ENCODE results near the gene MICAL3. TPM values are rescaled to one million over a fixed set of nuclear protein-coding genes. Genes with fewer than 3 reads are reported as not detected.
A peak's percentile ranks its signal among the peaks of the same experiment; 100 is the strongest.

Gene MICAL3
- total RNA-seq, 4 donors from 2014 or later: 23.9 to 49.2 (median 34.5) TPM

DNA sequence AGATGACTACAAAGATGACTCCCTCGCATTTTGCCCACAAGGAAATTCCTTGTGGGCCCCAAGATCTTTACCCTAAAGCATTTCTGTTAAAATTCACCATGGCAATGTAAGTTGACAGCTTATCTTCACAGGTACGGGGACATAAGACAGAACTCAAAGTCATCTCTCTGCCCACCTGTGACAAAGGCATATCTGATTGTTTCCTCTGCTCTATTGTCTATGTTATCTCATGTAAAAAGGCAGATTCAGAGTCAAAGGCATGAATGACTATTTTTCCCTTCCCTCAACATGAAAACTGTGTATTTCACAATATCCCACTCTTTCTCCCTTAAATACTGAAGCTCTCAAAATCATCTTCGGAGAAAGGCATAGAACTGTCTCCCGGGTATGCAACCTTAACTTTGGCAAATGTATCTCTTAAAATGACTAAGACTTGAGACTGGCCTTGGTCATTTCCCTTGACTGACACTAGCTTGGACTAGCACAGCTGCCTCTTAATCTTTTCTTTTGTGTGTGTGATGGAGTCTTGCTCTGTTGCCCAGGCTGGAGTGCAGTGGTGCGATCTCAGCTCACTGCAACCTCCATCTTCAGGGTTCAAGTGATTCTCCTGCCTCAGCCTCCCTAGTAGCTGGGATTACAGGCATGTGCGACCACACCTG lies 103.2 kb downstream of the MICAL3 start:
- TF ChIP-seq CTCF (IDR thresholded peaks at IDR 0.05): no peak
- no peak for DNase-seq (ENCODE audit: low spot score)
- ATAC-seq (ENCODE audit: low FRiP score): no peak

- ATAC-seq (ENCODE audit: low FRiP score) (peak; percentile 48), DNase-seq (ENCODE audit: low spot score) (no peak)
- no peak for TF ChIP-seq CTCF (IDR thresholded peaks at IDR 0.05)
Observed at GRCh38 chr22:17920145-17920605, 104.2 kb downstream of the MICAL3 start.

DNA sequence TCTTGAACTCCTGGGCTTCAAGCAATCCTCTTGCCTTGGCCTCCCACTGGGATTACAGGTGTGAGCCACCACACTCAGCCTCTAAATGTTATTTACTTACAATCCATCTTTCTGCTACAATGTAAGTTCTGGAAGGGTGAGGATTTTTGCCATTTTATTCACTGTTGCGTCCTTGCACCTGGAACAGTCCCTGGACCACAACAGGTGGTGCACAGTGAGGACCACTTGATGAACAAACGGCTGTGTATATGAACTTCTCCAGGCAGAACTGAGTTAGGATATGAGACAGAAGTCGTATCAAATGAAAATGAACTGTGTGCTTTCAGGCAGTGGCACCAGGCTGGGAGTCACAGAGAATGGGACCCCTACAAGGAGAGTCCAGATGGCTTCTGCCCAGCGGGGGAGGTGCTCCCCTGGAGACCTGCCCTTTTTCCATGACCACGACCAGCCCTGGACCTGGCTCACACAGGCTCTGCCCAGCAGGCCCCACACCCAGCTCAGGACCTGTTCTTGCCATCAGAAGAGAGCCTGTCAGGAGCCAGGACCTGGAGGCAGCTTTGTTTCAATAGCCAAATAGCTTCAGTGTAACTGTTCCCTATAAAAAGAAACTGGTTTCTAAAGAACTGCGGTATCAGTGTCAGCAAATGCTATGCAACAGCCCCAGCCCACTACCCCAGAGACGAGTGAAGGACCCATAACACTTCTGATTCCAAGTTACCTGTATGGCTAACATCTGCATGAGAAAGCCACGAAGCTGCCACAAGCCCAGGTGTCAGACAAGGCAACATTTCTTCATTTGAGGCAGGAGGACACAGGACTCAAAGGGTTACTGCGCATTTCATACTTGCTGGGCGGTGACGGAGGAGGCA lies 104.9 kb downstream of the MICAL3 start:
- TF ChIP-seq CTCF (IDR thresholded peaks at IDR 0.05): no peak
- DNase-seq (ENCODE audit: low spot score) (no peak), ATAC-seq (ENCODE audit: low FRiP score) (no peak)

DNA sequence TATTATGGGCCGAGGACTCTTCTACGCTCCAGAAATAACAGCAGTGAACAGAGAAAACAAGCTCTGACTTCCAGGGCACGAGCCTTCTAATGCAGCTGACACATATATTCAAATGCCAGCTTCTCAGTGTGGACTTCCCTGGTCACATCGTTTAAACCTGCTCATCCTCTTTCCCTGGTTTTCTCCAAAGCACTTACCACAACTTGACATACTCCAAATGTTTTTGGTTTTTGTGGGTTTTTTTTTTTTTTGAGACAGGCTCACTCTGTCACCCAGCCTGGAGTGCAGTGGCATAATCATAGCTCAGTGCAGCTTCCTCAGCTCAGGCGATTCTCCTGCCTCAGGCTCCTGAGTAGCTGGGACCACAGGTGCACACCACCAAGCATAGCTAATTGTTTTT lies 105.5 kb downstream of the MICAL3 start:
- ATAC-seq (ENCODE audit: low FRiP score): no peak
- no peak for TF ChIP-seq CTCF (IDR thresholded peaks at IDR 0.05)
- no peak for DNase-seq (ENCODE audit: low spot score)

DNA sequence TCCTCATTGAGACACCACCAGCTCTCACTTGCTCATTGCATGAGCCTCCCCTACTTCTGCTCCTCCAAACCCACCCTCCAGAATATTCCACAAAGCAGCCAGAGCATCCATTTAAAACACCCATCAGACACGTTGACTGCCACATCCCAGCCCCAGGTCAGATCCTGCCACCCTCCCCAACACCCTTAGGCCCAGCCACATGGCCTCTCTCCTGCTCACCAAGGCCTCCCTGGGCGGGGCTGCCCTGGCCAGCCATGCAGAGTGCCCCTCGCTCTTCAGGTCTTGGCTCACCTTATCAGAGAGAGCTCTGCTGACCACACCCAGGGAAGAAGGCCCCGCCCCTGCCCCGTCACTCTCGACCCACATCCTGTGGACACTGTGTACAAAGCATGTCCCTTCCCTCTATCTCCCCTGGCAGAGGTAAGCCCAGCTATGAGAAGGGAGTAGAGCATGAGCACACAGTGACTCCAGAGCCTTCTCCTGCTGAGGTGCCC lies 106.8 kb downstream of the MICAL3 start:
- DNase-seq (ENCODE audit: low spot score) (no peak), ATAC-seq (ENCODE audit: low FRiP score) (no peak)
- TF ChIP-seq CTCF (IDR thresholded peaks at IDR 0.05): no peak

DNA sequence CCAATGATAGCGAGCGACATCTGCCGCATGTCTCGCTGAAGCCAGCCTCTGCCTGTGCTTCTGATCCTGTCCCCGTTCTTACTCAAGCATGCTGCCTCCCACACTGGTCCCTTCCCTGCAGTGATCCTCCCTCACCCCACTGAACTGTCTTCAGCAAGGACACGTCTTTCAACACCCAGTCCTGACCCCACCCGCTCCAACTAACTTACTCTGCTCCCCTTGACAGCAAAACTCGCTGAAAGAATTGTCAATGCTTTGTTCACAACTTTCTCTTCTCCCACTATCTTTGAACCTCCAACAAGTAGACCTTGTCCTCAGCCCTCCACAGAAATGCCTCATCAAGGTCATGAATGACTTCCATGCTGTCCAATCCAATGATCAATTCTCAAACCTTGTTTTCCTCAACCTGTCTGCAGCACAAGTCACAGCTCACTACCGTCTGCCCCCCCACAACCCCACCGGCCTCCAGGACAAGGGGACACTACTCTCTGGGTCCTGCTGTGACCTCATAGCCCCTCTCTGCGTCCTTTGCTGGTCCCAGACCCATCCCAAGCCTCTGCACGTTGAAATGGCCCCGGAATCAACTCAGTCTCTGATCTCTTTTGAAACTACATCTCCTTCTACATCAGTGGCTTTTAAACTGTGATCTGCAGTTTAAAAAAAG lies 108.0 kb downstream of the MICAL3 start:
- no peak for DNase-seq (ENCODE audit: low spot score)
- no peak for TF ChIP-seq CTCF (IDR thresholded peaks at IDR 0.05)
- no peak for ATAC-seq (ENCODE audit: low FRiP score)
